HFFc6 (cell line): Measurements from ENCODE around the gene DEGS2. TPM values are rescaled to one million over a fixed set of nuclear protein-coding genes. Genes with fewer than 3 reads are reported as not detected.

Experiments
- DNase-seq: peaks from one replicate; pipeline ENCODE4 v3.0.0-alpha.2; 2018
- H3K27ac Mint-ChIP-seq: 2 replicates; pipeline ENCODE4 v1.8.0; 2020; ENCODE audit warnings: mild to moderate bottlenecking, mixed read lengths
- H3K27me3 Mint-ChIP-seq: 2 replicates; pipeline ENCODE4 v1.8.0; 2021; ENCODE audit warnings: mild to moderate bottlenecking, moderate library complexity, mixed read lengths; ENCODE audit not compliant: insufficient read depth
- H3K36me3 Mint-ChIP-seq: 2 replicates; pipeline ENCODE4 v1.8.0; 2021; ENCODE audit warnings: low read depth, mixed read lengths
- H3K4me1 Mint-ChIP-seq: 2 replicates; pipeline ENCODE4 v1.8.0; 2020; ENCODE audit warnings: low read depth, mixed read lengths
- H3K4me3 Mint-ChIP-seq: 2 replicates; pipeline ENCODE4 v1.8.0; 2020; ENCODE audit warnings: mild to moderate bottlenecking, moderate library complexity, mixed read lengths
- H3K9me3 Mint-ChIP-seq: 2 replicates; pipeline ENCODE4 v1.8.0; 2020; ENCODE audit warnings: mild to moderate bottlenecking, mixed read lengths
- CTCF ChIP-seq: fragments of 200-600 bp; sonication (generic); IDR thresholded peaks from 2 replicates; pipeline ENCODE4 v1.5.0; 2021; ENCODE audit warnings: antibody characterized with exemption, mild to moderate bottlenecking
- total RNA-seq, 6 experiments: library from RNA; stranded (reverse); fragmentation: NEBNext Ultra II Directional; extraction: Animal tissue kit (Norgen Biotek cat#: 25700); gene quantifications; 2 replicates in 1 of 6; 3 replicates in 5 of 6; pipeline ENCODE4 v1.2.3, GENCODE V29; 2021

DEGS2 gene
- total RNA-seq, 6 experiments from 2014 or later: not detected

GRCh38 chr14:100107236-100107635 lies 52.2 kb downstream of the DEGS2 start:
- H3K4me1 Mint-ChIP-seq: peaks cover 31% of the 10 kb centered on the region
- H3K4me3 Mint-ChIP-seq: no peak overlapping the region
- no peak for TF ChIP-seq CTCF
- no peaks in the 10 kb centered on the region for H3K36me3 Mint-ChIP-seq
- no peak for DNase-seq
- no peak overlapping the region for H3K27ac Mint-ChIP-seq
- H3K9me3 Mint-ChIP-seq: no peaks in the 10 kb centered on the region
- H3K27me3 Mint-ChIP-seq: peaks cover 6% of the 10 kb centered on the region

- Mint-ChIP-seq H3K27ac (no peak overlapping the region), H3K36me3 (no peaks in the 10 kb centered on the region), H3K9me3 (no peaks in the 10 kb centered on the region), H3K27me3 (peaks cover 6% of the 10 kb centered on the region), H3K4me3 (no peak overlapping the region), H3K4me1 (peaks cover 31% of the 10 kb centered on the region)
- no peak for DNase-seq
- TF ChIP-seq CTCF: no peak
These were observed 53.0 kb downstream of the DEGS2 start for GRCh38 chr14:100106250-100107112.

GRCh38 chr14:100105357-100106169 lies 53.9 kb downstream of the DEGS2 start:
- no peak for TF ChIP-seq CTCF
- H3K36me3 Mint-ChIP-seq: no peaks in the 10 kb centered on the region
- peaks cover 10% of the 10 kb centered on the region for H3K27me3 Mint-ChIP-seq
- no peak overlapping the region for H3K4me3 Mint-ChIP-seq
- peaks cover 31% of the 10 kb centered on the region for H3K4me1 Mint-ChIP-seq
- no peak for DNase-seq
- no peak overlapping the region for H3K27ac Mint-ChIP-seq
- no peaks in the 10 kb centered on the region for H3K9me3 Mint-ChIP-seq

- H3K4me1 Mint-ChIP-seq: peaks cover 31% of the 10 kb centered on the region
- H3K9me3 Mint-ChIP-seq: no peaks in the 10 kb centered on the region
- no peak overlapping the region for H3K4me3 Mint-ChIP-seq
- TF ChIP-seq CTCF: peak; percentile 29; the same call in 1 of the 2 replicates
- no peaks in the 10 kb centered on the region for H3K36me3 Mint-ChIP-seq
- peak; percentile 53 for DNase-seq
- H3K27ac Mint-ChIP-seq: no peak overlapping the region
- peaks cover 10% of the 10 kb centered on the region for H3K27me3 Mint-ChIP-seq
These were observed 54.7 kb downstream of the DEGS2 start for GRCh38 chr14:100104523-100105300.

- Mint-ChIP-seq H3K4me3 (no peak overlapping the region), H3K9me3 (no peaks in the 10 kb centered on the region), H3K36me3 (no peaks in the 10 kb centered on the region), H3K27me3 (peaks cover 10% of the 10 kb centered on the region), H3K4me1 (peaks cover 27% of the 10 kb centered on the region), H3K27ac (no peak overlapping the region)
- no peak for DNase-seq
- TF ChIP-seq CTCF: no peak
These were observed 55.5 kb downstream of the DEGS2 start for GRCh38 chr14:100104006-100104352.
